GM23338 (cell line): ENCODE results near the gene TEKT2. TPM values are rescaled to one million over a fixed set of nuclear protein-coding genes. Genes with fewer than 3 reads are reported as not detected.

Experiments used
- ATAC-seq: fragments of 200-7000 bp; cut with Tn5 transposase; 3 replicates; pipeline ENCODE4 v1.9.1; 2020
- DNase-seq: peaks from one replicate; pipeline ENCODE4 v3.0.0-alpha.2; 2015; ENCODE audit warnings: low spot score
- H2AFZ ChIP-seq: fragments of 200-600 bp; sonication (generic); 2 replicates; pipeline ENCODE4 v1.8.0; 2016; ENCODE audit warnings: antibody characterized with exemption, mild to moderate bottlenecking, moderate library complexity
- H3F3A ChIP-seq: fragments of 200-600 bp; sonication (generic); replicated peaks from 2 replicates; pipeline ENCODE4 v1.8.0; 2017; ENCODE audit warnings: antibody characterized with exemption, mixed run types, low read depth
- H3K27ac ChIP-seq: fragments of 200-600 bp; sonication (generic); 2 replicates; pipeline ENCODE4 v1.6.1; 2016; ENCODE audit warnings: low read depth
- H3K27me3 ChIP-seq: fragments of 200-600 bp; sonication (generic); 2 replicates; pipeline ENCODE4 v1.8.0; 2016; ENCODE audit warnings: mild to moderate bottlenecking, mixed run types, moderate library complexity; ENCODE audit not compliant: insufficient read depth
- H3K36me3 ChIP-seq: fragments of 200-600 bp; sonication (generic); 2 replicates; pipeline ENCODE4 v1.8.0; 2016; ENCODE audit warnings: mild to moderate bottlenecking; ENCODE audit not compliant: insufficient read depth
- H3K4me1 ChIP-seq: fragments of 200-600 bp; sonication (generic); 2 replicates; pipeline ENCODE4 v1.8.0; 2016; ENCODE audit warnings: mild to moderate bottlenecking, moderate library complexity; ENCODE audit not compliant: insufficient read depth
- H3K4me2 ChIP-seq: fragments of 200-600 bp; sonication (generic); 2 replicates; pipeline ENCODE4 v1.7.1; 2017; ENCODE audit warnings: mixed run types
- H3K4me3 ChIP-seq: fragments of 200-600 bp; sonication (generic); 2 replicates; pipeline ENCODE4 v1.6.1; 2016; ENCODE audit warnings: mixed run types
- H3K79me2 ChIP-seq: fragments of 200-600 bp; sonication (generic); replicated peaks from 2 replicates; pipeline ENCODE4 v1.8.0; 2017; ENCODE audit warnings: mild to moderate bottlenecking; ENCODE audit not compliant: insufficient read depth
- H3K9me2 ChIP-seq: fragments of 200-600 bp; sonication (generic); 2 replicates; pipeline ENCODE4 v1.8.0; 2017; ENCODE audit not compliant: insufficient read depth
- H4K20me1 ChIP-seq: fragments of 200-600 bp; sonication (generic); replicated peaks from 2 replicates; pipeline ENCODE4 v1.8.0; 2017; ENCODE audit warnings: mild to moderate bottlenecking; ENCODE audit not compliant: insufficient read depth
- H3K27ac Mint-ChIP-seq: 2 replicates; pipeline ENCODE4 v1.8.0; 2020; ENCODE audit warnings: inconsistent platforms, mild to moderate bottlenecking, moderate library complexity, mixed read lengths
- H3K27me3 Mint-ChIP-seq: 3 replicates; pipeline ENCODE4 v1.8.0; 2022; ENCODE audit warnings: low read depth, mild to moderate bottlenecking, moderate library complexity, mixed read lengths, inconsistent platforms; ENCODE audit not compliant: insufficient read depth, poor library complexity
- H3K36me3 Mint-ChIP-seq: 3 replicates; pipeline ENCODE4 v1.8.0; 2021; ENCODE audit warnings: low read depth, mild to moderate bottlenecking, inconsistent platforms, moderate library complexity, mixed read lengths
- H3K4me1 Mint-ChIP-seq: 3 replicates; pipeline ENCODE4 v1.8.0; 2020; ENCODE audit warnings: mild to moderate bottlenecking, inconsistent platforms, mixed read lengths
- H3K4me3 Mint-ChIP-seq: 3 replicates; pipeline ENCODE4 v1.8.0; 2021; ENCODE audit warnings: moderate library complexity, mild to moderate bottlenecking, inconsistent platforms, mixed read lengths
- H3K9me3 Mint-ChIP-seq: 3 replicates; pipeline ENCODE4 v1.8.0; 2020; ENCODE audit warnings: moderate library complexity, mild to moderate bottlenecking, inconsistent platforms, mixed read lengths
- CREB1 ChIP-seq: fragments of 250-450 bp; sonication (Bioruptor Pico); IDR thresholded peaks from 2 replicates; pipeline ENCODE4 v1.5.0; 2020; ENCODE audit warnings: low read depth, mild to moderate bottlenecking, moderate library complexity
- CTCF ChIP-seq, 2 experiments: fragments of 200-600 bp in 1 of 2; sonication (generic) in 1 of 2; conservative IDR thresholded peaks; 2 replicates each; pipeline versions ENCODE4 v1.5.1 to v1.6.1; 2016 to 2017; ENCODE audit warnings: antibody characterized with exemption in 2 of 2, low read depth in 2 of 2, mild to moderate bottlenecking in 2 of 2, moderate library complexity in 1 of 2
- ETS1 ChIP-seq: IDR thresholded peaks from 2 replicates; pipeline ENCODE4 v1.6.1; 2016; ENCODE audit warnings: antibody characterized with exemption
- EZH2 ChIP-seq: fragments of 200-600 bp; sonication (generic); IDR thresholded peaks from one replicate; pipeline ENCODE4 v1.8.0; 2017; ENCODE audit warnings: antibody characterized with exemption, mild to moderate bottlenecking, low read depth; ENCODE audit not compliant: unreplicated experiment
- EZH2phosphoT487 ChIP-seq: fragments of 200-600 bp; sonication (generic); IDR thresholded peaks from one replicate; pipeline ENCODE4 v1.8.1; 2018; ENCODE audit warnings: antibody characterized with exemption; ENCODE audit not compliant: unreplicated experiment
- JUNB ChIP-seq: IDR thresholded peaks from one replicate; pipeline ENCODE4 v1.6.1; 2016; ENCODE audit warnings: antibody characterized with exemption; ENCODE audit not compliant: unreplicated experiment
- NANOG ChIP-seq: IDR thresholded peaks from 2 replicates; pipeline ENCODE4 v1.6.1; 2016; ENCODE audit warnings: antibody characterized with exemption, borderline replicate concordance
- POLR2AphosphoS5 ChIP-seq: IDR thresholded peaks from 2 replicates; pipeline ENCODE4 v1.6.1; 2016; ENCODE audit warnings: antibody characterized with exemption, low read depth
- REST ChIP-seq: IDR thresholded peaks from one replicate; pipeline ENCODE4 v1.6.1; 2018; ENCODE audit warnings: antibody characterized with exemption; ENCODE audit not compliant: unreplicated experiment
- STAT1 ChIP-seq: IDR thresholded peaks from one replicate; pipeline ENCODE4 v1.6.1; 2016; ENCODE audit warnings: antibody characterized with exemption; ENCODE audit not compliant: unreplicated experiment
- ZNF114 ChIP-seq: fragments of 250-450 bp; sonication (Bioruptor Pico); IDR thresholded peaks from 2 replicates; pipeline ENCODE4 v1.5.0; 2020; ENCODE audit warnings: mild to moderate bottlenecking, moderate library complexity
- ZNF331 ChIP-seq: fragments of 250-450 bp; sonication (Bioruptor Pico); IDR thresholded peaks from 2 replicates; pipeline ENCODE4 v1.5.0; 2020; ENCODE audit warnings: low read depth, mild to moderate bottlenecking, moderate library complexity
- ZNF462 ChIP-seq: fragments of 250-450 bp; sonication (Bioruptor Pico); IDR thresholded peaks from 2 replicates; pipeline ENCODE4 v1.5.0; 2020; ENCODE audit warnings: mild to moderate bottlenecking, moderate library complexity
- polyA plus RNA-seq: library from polyadenylated mRNA; unstranded; fragments of >200 nt; fragmentation: Nextera tagmentation; extraction: Ambion mirVana; gene quantifications from 2 replicates; pipeline ENCODE4 v1.2.1, GENCODE V29; 2016
- total RNA-seq: library from RNA; depleted of rRNA; stranded (reverse); fragments of >200 nt; shearing (Covaris generic); gene quantifications from 2 replicates; pipeline ENCODE4 v1.2.3, GENCODE V29; 2014

The TEKT2 gene
- total and polyA plus RNA-seq, 2 experiments from 2014 or later = 0.36 to 0.94 TPM

- H3K79me2 ChIP-seq = no peaks in the 10 kb centered on the region
- no peak overlapping the region for H2AFZ ChIP-seq
- no peak overlapping the region for H3K27ac ChIP-seq
- no peak overlapping the region for H3K4me3 ChIP-seq
- H4K20me1 ChIP-seq = no peaks in the 10 kb centered on the region
- 0 out of 2 replicates have a peak, but pooled peaks cover 8% of the 10 kb centered on the region for H3F3A ChIP-seq
- Mint-ChIP-seq H3K4me1 (peaks cover 6% of the 10 kb centered on the region; the same call in 1 of the 3 replicates), H3K27ac (no peak overlapping the region), H3K9me3 (no peaks in the 10 kb centered on the region), H3K36me3 (no peaks in the 10 kb centered on the region), H3K4me3 (no peak overlapping the region), H3K27me3 (peaks cover 6% of the 10 kb centered on the region)
- DNase-seq (no peak), ATAC-seq (no peak)
- no peaks in the 10 kb centered on the region for H3K36me3 ChIP-seq
- H3K4me1 ChIP-seq = no peaks in the 10 kb centered on the region
- no peak for TF ChIP-seq NANOG
- no peak for TF ChIP-seq POLR2AphosphoS5
- no peak for TF ChIP-seq EZH2phosphoT487
- no peak for TF ChIP-seq REST
- no peak for TF ChIP-seq ZNF331 (CRISPR knock-in tag)
- TF ChIP-seq ZNF114 = no peak
- no peak for TF ChIP-seq EZH2
- no peak for TF ChIP-seq CTCF (conservative IDR thresholded peaks at IDR 0.05; ENCODE audit: low read depth in 2 of 2)
- no peak for TF ChIP-seq ZNF462 (CRISPR knock-in tag)
- no peak for TF ChIP-seq JUNB
- no peak for TF ChIP-seq ETS1
- no peak for TF ChIP-seq CREB1 (CRISPR knock-in tag)
- no peak for TF ChIP-seq STAT1
- no peaks in the 10 kb centered on the region for H3K9me2 ChIP-seq
- H3K4me2 ChIP-seq = no peak overlapping the region
- H3K27me3 ChIP-seq = peaks cover 9% of the 10 kb centered on the region; the same call in 1 of the 2 replicates
Observed at GRCh38 chr1:36080236-36080635, 3.7 kb upstream of the TEKT2 start.
